Measurements from ENCODE around the gene POGK.
"Not testable (repeated sequence)": the region's sequence is repeated elsewhere in the genome, so short reads cannot be mapped to it uniquely, and the experiment has no call there.

POGK gene

GRCh38 chr1:166838766-166839599 lies at the start of gene POGK:
Gene POGK, plus strand, starts transcription at chr1:166839475. Its CDS starts 1,482 bp downstream, at chr1:166840957.
- peak; percentile 64 for DNase-seq (ENCODE audit: low read depth)

DNA sequence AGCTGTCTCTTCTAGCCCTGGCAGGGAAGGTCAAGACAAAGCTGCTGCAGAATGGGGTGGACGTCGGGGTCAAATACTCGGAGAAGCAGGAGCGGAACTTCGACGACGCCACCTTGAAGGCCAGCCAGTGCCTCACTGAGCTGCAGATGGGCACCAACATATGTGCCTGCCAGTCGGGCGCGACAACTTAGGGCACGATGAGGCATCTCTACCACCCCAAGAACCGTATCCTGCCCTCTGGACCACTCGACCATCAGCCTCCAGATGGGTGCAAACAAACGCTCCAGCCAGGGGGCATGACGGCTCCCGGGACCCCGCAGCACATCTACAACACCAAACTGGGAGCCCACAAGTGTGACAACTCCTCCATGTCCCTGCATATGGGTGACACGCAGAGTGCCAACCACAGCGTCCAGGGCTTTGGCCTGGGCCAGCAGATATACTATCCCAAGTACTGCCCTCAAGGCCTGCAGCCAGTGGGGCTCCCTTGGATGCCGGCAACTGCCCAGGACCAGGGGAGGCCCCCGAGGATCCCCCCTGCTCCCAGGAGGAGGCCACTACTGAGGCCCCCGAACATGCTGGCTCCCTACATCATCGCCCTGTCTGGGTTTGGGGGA lies 42.5 kb upstream of the POGK start:
- no peak for DNase-seq (ENCODE audit: low read depth)

GRCh38 chr1:166808952-166809351 lies 30.3 kb upstream of the POGK start:
- DNase-seq (ENCODE audit: low read depth), result no peak

- DNase-seq (ENCODE audit: low read depth), result no peak
Measured at GRCh38 chr1:166811691-166812090, 27.6 kb upstream of the POGK start.

DNA sequence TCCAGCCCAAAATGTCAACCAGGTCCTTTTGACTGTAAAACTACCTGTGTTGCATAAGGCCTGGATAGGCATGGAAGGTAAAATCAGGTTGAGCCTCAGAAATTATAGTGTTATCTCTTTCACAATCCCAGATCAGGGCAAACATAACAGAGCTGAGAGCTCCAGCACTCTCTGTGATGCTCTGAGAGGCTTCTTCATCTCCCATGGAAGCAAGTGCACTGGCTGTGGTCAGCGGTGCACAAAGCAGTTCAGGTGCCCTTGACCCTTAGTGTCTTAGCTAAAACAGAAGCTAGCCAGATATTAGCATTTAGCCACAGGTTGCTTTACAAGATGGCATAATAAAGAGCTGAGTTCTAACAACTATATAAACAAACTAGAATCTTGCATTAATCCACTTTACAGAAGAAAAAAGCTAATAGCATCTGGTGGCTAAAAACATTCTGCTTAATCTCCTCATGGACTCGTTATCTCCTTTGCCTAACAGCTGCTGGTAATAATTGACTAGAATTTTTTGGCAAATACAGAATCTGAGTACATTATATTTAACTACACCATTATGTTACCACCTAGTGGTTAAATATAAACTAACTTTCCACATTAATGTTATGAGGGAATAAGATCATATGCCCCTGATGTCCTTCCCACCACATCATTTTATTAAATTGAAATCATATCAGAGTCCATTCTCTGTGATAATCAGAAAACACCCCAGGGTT lies 25.6 kb upstream of the POGK start:
- DNase-seq (ENCODE audit: low read depth), result no peak

DNA sequence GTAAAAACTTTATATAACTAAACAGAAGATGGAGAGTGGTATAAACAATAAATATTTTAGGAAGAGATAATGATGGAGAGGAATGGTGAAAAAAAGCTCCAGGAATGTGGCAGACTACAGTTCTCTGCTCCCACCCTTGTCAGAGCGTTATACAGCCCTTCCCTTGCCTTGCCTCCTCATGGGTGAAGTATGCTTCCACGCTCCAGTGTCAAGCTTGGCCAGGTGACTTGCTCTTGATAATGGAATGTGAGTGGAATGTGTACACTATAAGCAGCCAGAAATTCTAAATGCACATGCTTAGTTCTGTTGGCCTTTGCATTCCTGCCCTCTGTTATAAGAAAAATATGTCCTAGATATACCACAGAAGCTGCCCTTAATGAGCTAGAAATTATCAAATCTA lies 24.7 kb upstream of the POGK start:
- DNase-seq (ENCODE audit: low read depth), result no peak

DNA sequence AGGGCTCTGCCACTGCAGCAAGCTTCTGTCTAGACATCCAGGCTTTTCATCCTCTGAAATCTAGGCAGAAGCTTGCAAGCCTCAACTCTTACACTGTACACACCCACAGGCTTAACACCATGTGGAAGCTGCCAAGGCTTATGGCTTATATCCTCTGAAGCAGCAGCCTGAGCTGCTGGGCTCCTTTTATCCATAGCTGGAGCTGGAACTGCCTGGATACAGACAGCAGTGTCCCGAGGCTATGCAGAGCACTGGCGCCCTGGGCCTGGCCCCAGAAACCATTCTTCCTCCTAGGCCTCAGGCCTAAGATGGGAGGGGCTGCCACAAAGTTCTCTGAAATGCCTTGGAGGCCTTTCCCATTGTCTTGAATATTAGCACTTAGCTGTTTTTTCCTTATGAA lies 19.3 kb upstream of the POGK start:
- no peak for DNase-seq (ENCODE audit: low read depth)

- DNase-seq (ENCODE audit: low read depth), result no peak
Measured at GRCh38 chr1:166822385-166822784, 16.9 kb upstream of the POGK start.

GRCh38 chr1:166827426-166827825 lies 11.8 kb upstream of the POGK start:
- no peak for DNase-seq (ENCODE audit: low read depth)

- not testable (repeated sequence) for DNase-seq (ENCODE audit: low read depth)
Measured at GRCh38 chr1:166829762-166830161, 9.5 kb upstream of the POGK start.

DNA sequence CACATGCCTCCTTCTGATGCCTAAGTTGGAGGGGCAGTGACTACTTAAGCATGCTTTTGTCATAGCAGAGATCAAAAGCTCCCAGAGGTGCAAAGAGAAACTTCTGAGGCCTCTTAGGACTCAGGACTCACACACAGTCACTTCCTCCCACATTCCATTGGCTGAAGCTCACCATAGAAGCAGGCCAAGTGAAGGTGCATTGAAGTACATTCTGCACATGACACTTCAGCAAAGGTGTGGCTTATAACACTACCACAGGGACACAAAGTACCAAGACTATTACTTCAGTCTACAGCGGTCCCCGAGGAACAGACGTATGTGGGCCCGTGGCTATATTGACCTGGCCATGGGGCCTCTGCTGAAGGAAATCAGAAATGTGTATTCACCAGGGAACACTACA lies 2.5 kb upstream of the POGK start:
- DNase-seq (ENCODE audit: low read depth), result no peak

- DNase-seq (ENCODE audit: low read depth), result no peak
Measured at GRCh38 chr1:166839600-166840308, 479 bp downstream of the POGK start.

DNA sequence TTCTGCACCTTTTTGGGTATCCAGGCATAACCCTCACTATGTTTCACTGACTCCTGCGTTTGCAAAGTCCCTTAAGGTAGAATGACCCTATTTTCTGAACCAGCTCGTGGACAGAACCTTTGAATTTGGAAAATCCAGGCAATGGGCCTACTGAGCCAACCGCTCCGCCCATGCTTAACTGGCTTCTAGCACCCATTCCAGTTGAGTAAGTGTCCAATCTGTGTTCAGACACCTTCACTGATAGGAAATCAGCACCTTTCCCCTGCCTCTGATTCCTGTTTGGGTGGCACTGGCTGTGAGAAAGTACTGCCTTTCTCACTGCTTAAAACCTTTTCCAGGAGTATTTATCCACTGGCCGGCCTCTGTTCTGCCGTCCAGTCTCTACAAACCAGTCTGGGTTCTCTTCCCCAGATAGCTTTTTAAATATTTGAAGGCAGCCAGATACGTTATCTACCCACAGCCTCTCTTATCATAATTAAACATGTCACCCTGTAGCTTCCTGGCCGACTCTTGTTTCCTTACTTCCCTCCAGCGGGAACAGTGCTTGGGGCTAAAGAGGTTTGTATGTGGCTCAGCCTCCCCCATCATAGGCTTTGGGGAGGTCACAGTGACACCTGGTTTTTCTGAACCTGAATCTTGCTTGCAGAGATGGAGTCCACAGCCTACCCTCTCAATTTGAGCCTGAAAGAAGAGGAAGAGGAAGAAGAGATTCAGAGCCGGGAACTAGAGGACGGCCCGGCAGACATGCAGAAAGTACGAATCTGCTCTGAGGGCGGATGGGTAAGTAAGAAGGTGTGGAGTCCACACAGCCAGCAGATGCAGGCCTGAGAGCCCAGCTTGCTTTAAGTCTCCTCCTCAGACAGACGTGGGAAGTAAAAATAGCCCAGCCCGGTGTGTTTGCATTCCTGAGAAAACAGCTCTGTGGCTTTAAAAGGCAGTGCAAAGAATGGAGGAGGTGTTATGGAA lies 1.3 kb downstream of the POGK start:
- no peak for DNase-seq (ENCODE audit: low read depth)

DNA sequence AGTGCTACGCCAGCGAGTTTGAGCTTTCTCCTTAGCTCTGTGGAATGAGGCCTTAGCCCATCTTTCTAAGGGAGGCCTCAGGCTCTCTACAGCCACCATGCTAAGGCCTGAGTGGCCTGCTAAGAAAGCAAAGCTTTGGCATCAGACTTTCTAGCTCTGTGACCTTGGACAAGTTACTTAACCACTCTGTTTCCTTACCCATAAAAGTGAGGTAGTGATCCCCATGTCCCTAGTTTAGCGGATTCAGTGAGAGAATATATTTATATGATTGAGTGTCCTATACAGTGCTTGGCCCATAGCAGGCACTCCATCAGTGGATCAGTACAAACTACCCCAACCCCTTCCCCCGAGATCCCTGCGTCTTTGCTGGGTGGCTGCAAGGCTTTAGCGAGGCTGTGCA lies 4.0 kb downstream of the POGK start:
- no peak for DNase-seq (ENCODE audit: low read depth)

GRCh38 chr1:166843769-166844596 lies 4.7 kb downstream of the POGK start:
- DNase-seq (ENCODE audit: low read depth), result no peak

DNA sequence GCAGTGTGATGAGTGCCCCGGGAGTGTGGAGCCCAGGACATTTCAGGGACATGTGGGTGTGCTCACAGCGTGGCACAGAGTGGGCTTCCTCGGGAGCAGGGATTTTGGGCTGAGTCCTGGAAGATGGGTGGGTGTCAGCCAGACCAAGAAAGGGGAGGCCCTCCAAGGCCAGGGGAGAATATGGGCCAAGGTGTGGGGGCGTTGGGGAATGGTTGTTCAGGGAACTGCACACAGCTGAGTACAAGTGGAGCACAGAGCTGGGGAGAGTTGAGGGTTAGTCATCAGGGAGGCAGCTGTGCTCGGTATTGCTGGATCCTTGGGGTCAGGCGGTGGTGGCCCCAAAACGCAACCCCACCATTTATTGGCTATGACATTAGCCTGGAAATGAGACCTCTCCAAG lies 5.5 kb downstream of the POGK start:
- no peak for DNase-seq (ENCODE audit: low read depth)

- no peak for DNase-seq (ENCODE audit: low read depth)
Measured at GRCh38 chr1:166848193-166848592, 8.9 kb downstream of the POGK start.

DNA sequence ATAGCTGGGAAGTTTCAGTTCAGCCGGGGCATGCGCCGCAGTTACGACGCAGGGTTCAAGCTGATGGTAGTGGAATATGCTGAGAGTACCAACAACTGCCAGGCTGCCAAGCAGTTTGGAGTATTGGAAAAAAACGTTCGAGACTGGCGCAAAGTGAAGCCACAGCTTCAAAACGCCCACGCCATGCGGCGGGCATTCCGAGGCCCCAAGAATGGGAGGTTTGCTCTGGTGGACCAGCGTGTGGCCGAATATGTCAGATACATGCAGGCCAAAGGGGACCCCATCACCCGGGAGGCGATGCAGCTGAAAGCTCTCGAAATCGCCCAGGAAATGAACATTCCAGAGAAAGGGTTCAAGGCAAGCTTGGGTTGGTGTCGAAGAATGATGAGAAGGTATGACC lies 9.9 kb downstream of the POGK start:
- DNase-seq (ENCODE audit: low read depth), result no peak

- no peak for DNase-seq (ENCODE audit: low read depth)
Measured at GRCh38 chr1:166852918-166853317, 13.6 kb downstream of the POGK start.

GRCh38 chr1:166855558-166855957 lies 16.3 kb downstream of the POGK start:
- no peak for DNase-seq (ENCODE audit: low read depth)
